DOHH2 (cell line): Measurements from ENCODE around the gene ERBB2.
A peak's percentile ranks its signal among the peaks of the same experiment; 100 is the strongest.

ENCODE experiments used
- H3F3A ChIP-seq: fragments of 200-600 bp; sonication (generic), shearing (Covaris generic); 2 replicates; pipeline ENCODE4 v1.6.0; 2016; ENCODE audit warnings: antibody characterized with exemption, mild to moderate bottlenecking; ENCODE audit not compliant: control insufficient read depth, insufficient read depth
- H3K27ac ChIP-seq: fragments of 200-600 bp; sonication (generic); 2 replicates; pipeline ENCODE4 v1.5.1; 2014; ENCODE audit warnings: low read depth, mild to moderate bottlenecking, low read length, moderate library complexity
- H3K27me3 ChIP-seq: fragments of 200-600 bp; sonication (generic); 2 replicates; pipeline ENCODE4 v1.6.1; 2014; ENCODE audit warnings: mild to moderate bottlenecking, low read length, mixed read lengths; ENCODE audit not compliant: control insufficient read depth
- H3K36me3 ChIP-seq: fragments of 200-600 bp; sonication (generic); 2 replicates; pipeline ENCODE4 v1.6.1; 2014; ENCODE audit warnings: mild to moderate bottlenecking, low read length, moderate library complexity, mixed read lengths; ENCODE audit not compliant: control insufficient read depth
- H3K4me1 ChIP-seq: fragments of 200-600 bp; sonication (generic); 2 replicates; pipeline ENCODE4 v1.6.1; 2014; ENCODE audit warnings: mild to moderate bottlenecking, low read length, mixed read lengths; ENCODE audit not compliant: control insufficient read depth
- H3K4me2 ChIP-seq: fragments of 200-600 bp; sonication (generic); 2 replicates; pipeline ENCODE4 v1.6.0; 2014; ENCODE audit warnings: mild to moderate bottlenecking, low read length, moderate library complexity
- H3K4me3 ChIP-seq: fragments of 200-600 bp; sonication (generic); 2 replicates; pipeline ENCODE4 v1.5.1; 2014; ENCODE audit warnings: mild to moderate bottlenecking, low read length, mixed read lengths
- H3K79me2 ChIP-seq: fragments of 200-600 bp; sonication (generic); 2 replicates; pipeline ENCODE4 v1.6.1; 2014; ENCODE audit warnings: mild to moderate bottlenecking, low read length, mixed read lengths; ENCODE audit not compliant: control insufficient read depth
- H3K9me2 ChIP-seq: fragments of 200-600 bp; sonication (generic); replicated peaks from 2 replicates; pipeline ENCODE4 v1.6.1; 2014; ENCODE audit warnings: mild to moderate bottlenecking, low read length, mixed read lengths; ENCODE audit not compliant: control insufficient read depth
- H3K9me3 ChIP-seq: fragments of 200-600 bp; sonication (generic); 2 replicates; pipeline ENCODE4 v1.6.1; 2014; ENCODE audit warnings: antibody characterized with exemption, low read length, mixed read lengths; ENCODE audit not compliant: control insufficient read depth, insufficient read depth
- H4K20me1 ChIP-seq: fragments of 200-600 bp; sonication (generic); 2 replicates; pipeline ENCODE4 v1.6.0; 2014; ENCODE audit warnings: low read depth, mild to moderate bottlenecking, antibody characterized with exemption, low read length, moderate library complexity; ENCODE audit not compliant: control insufficient read depth, insufficient read depth
- EZH2phosphoT487 ChIP-seq: fragments of 200-600 bp; sonication (generic); IDR thresholded peaks from 2 replicates; pipeline ENCODE4 v1.6.1; 2017; ENCODE audit warnings: borderline replicate concordance, mild to moderate bottlenecking, antibody characterized with exemption, low read length, moderate library complexity, mixed read lengths
- TF ChIP-seq, protein P1 (sequence below): fragments of 200-600 bp; sonication (generic); IDR thresholded peaks from one replicate; pipeline ENCODE4 v1.5.1; 2014; ENCODE audit warnings: antibody characterized with exemption, mild to moderate bottlenecking, low read depth, low read length; ENCODE audit not compliant: poor library complexity, severe bottlenecking

ERBB2 gene

GRCh38 chr17:39655105-39655504 lies 44.8 kb upstream of the ERBB2 start:
- no peak for TF ChIP-seq EZH2phosphoT487
- TF ChIP-seq, protein P1, sequence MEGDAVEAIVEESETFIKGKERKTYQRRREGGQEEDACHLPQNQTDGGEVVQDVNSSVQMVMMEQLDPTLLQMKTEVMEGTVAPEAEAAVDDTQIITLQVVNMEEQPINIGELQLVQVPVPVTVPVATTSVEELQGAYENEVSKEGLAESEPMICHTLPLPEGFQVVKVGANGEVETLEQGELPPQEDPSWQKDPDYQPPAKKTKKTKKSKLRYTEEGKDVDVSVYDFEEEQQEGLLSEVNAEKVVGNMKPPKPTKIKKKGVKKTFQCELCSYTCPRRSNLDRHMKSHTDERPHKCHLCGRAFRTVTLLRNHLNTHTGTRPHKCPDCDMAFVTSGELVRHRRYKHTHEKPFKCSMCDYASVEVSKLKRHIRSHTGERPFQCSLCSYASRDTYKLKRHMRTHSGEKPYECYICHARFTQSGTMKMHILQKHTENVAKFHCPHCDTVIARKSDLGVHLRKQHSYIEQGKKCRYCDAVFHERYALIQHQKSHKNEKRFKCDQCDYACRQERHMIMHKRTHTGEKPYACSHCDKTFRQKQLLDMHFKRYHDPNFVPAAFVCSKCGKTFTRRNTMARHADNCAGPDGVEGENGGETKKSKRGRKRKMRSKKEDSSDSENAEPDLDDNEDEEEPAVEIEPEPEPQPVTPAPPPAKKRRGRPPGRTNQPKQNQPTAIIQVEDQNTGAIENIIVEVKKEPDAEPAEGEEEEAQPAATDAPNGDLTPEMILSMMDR: no peak
- H3K79me2 ChIP-seq: peaks cover 5% of the 10 kb centered on the region; the same call in 1 of the 2 replicates
- H3K27me3 ChIP-seq: no peaks in the 10 kb centered on the region
- no peaks in the 10 kb centered on the region for H4K20me1 ChIP-seq
- H3K36me3 ChIP-seq: peaks cover 16% of the 10 kb centered on the region
- H3F3A ChIP-seq: no peaks in the 10 kb centered on the region; the same call in 1 of the 2 replicates
- H3K9me3 ChIP-seq: no peaks in the 10 kb centered on the region
- H3K4me1 ChIP-seq: peaks cover 18% of the 10 kb centered on the region
- no peaks in the 10 kb centered on the region for H3K9me2 ChIP-seq
- H3K4me3 ChIP-seq: no peak overlapping the region
- no peak overlapping the region for H3K4me2 ChIP-seq
- no peak overlapping the region for H3K27ac ChIP-seq

DNA sequence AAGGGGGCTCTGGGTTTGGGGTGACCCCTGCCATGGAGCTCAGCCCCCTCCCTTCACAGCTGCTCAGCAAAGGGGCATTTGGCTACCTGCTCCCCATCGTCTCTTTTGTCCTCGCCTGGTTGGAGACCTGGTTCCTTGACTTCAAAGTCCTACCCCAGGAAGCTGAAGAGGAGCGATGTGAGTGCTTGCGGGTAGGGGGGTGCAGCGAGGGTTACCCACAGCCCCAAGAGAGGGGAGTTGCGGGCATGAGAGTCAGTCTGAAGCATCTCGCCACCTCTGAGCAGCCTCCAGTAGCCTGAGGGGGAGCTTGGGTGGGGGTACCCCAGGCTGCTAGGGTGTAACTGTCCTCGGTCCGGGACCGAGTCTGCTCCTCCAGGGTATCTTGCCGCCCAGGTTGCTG lies 41.5 kb upstream of the ERBB2 start:
- H3K4me2 ChIP-seq: no peak overlapping the region
- H3K36me3 ChIP-seq: peaks cover 38% of the 10 kb centered on the region
- no peaks in the 10 kb centered on the region for H3K9me3 ChIP-seq
- no peak overlapping the region for H3K27ac ChIP-seq
- H3K79me2 ChIP-seq: 0 out of 2 replicates have a peak, but pooled peaks cover 2% of the 10 kb centered on the region
- H3K27me3 ChIP-seq: no peaks in the 10 kb centered on the region
- TF ChIP-seq, protein P1: no peak
- TF ChIP-seq EZH2phosphoT487: no peak
- H3K4me3 ChIP-seq: no peak overlapping the region
- H3K9me2 ChIP-seq: no peaks in the 10 kb centered on the region
- no peaks in the 10 kb centered on the region for H4K20me1 ChIP-seq
- peaks cover 18% of the 10 kb centered on the region for H3K4me1 ChIP-seq
- H3F3A ChIP-seq: no peaks in the 10 kb centered on the region; the same call in 1 of the 2 replicates

- H3K4me2 ChIP-seq: peak overlapping the region; percentile 28
- no peaks in the 10 kb centered on the region for H3K9me2 ChIP-seq
- H3K27ac ChIP-seq: no peak overlapping the region
- no peaks in the 10 kb centered on the region for H3K79me2 ChIP-seq
- H4K20me1 ChIP-seq: no peaks in the 10 kb centered on the region
- H3K36me3 ChIP-seq: peaks cover 38% of the 10 kb centered on the region
- no peak overlapping the region for H3K4me3 ChIP-seq
- TF ChIP-seq, protein P1: no peak
- no peak for TF ChIP-seq EZH2phosphoT487
- H3F3A ChIP-seq: no peaks in the 10 kb centered on the region; the same call in 1 of the 2 replicates
- H3K9me3 ChIP-seq: no peaks in the 10 kb centered on the region
- H3K27me3 ChIP-seq: no peaks in the 10 kb centered on the region
- peaks cover 18% of the 10 kb centered on the region for H3K4me1 ChIP-seq
Measured at GRCh38 chr17:39658760-39659159, 41.1 kb upstream of the ERBB2 start.
